Stomach (tissue), 9 donors: ENCODE results near the gene ECM2. TPM values are rescaled to one million over a fixed set of nuclear protein-coding genes. Genes with fewer than 3 reads are reported as not detected.

Source experiments
- DNase-seq, 2 donors: peaks; one replicate each; pipeline versions ENCODE4 v3.0.0 to v3.0.0-alpha.2; 2013 to 2019
- H3K27ac ChIP-seq, 5 donors: fragments of 200-600 bp in 4 of 5; sonication (generic) in 4 of 5; one replicate each; pipeline ENCODE4 v1.5.1; 2013 to 2019; ENCODE audit warnings: mild to moderate bottlenecking in 1 of 5, moderate library complexity in 1 of 5
- H3K27me3 ChIP-seq, 3 donors: fragments of 200-600 bp; sonication (generic); one replicate each; pipeline ENCODE4 v1.5.1; 2017 to 2019; ENCODE audit warnings: mixed run types in 1 of 3
- H3K36me3 ChIP-seq, 4 donors: fragments of 200-600 bp; sonication (generic); 1 replicate in 3 of 4; 2 replicates in 1 of 4; pipeline ENCODE4 v1.5.1; 2016 to 2019
- H3K4me1 ChIP-seq, 4 donors: fragments of 200-600 bp; sonication (generic); one replicate each; pipeline ENCODE4 v1.5.1; 2016 to 2019
- H3K4me3 ChIP-seq, 4 donors: fragments of 200-600 bp; sonication (generic) in 3 of 4; one replicate each; pipeline ENCODE4 v1.5.1; 2016 to 2019; ENCODE audit warnings: mild to moderate bottlenecking in 1 of 4
- H3K9me3 ChIP-seq, 4 donors: fragments of 200-600 bp; sonication (generic); one replicate each; pipeline ENCODE4 v1.5.1; 2016 to 2019
- CTCF ChIP-seq, 7 experiments: fragments of 450-650 bp in 4 of 7; fragments of 200-600 bp in 3 of 7; sonication (generic) in 3 of 7; IDR thresholded peaks; one replicate each; pipeline ENCODE4 v1.5.1; 2016 to 2019; ENCODE audit warnings: antibody characterized with exemption in 7 of 7, control low read depth in 2 of 7, mild to moderate bottlenecking in 1 of 7
- EP300 ChIP-seq: sonication (generic); formaldehyde crosslinking; IDR thresholded peaks from one replicate; pipeline ENCODE4 v1.6.1; 2017; ENCODE audit warnings: antibody characterized with exemption
- POLR2A ChIP-seq, 4 donors: fragments of 450-650 bp; IDR thresholded peaks; one replicate each; pipeline ENCODE4 v1.6.1; 2016; ENCODE audit warnings: antibody characterized with exemption in 4 of 4, control low read depth in 2 of 4, mild to moderate bottlenecking in 1 of 4, moderate library complexity in 1 of 4
- POLR2AphosphoS5 ChIP-seq, 3 donors: sonication (generic); formaldehyde crosslinking; IDR thresholded peaks; one replicate each; pipeline ENCODE4 v1.6.1; 2016; ENCODE audit warnings: antibody characterized with exemption in 3 of 3
- WGBS, 5 donors: extraction: QIAGEN DNeasy Blood & Tissue Kit in 3 of 5; methylation state at CpG; one replicate each; pipeline versions ENCODE4 v1.1.5 to v1.1.7; 2013 to 2018; 5-methylcytosine and 5-hydroxymethylcytosine counted together
- intact Hi-C: fragments of 100-400 bp; cut with DNase I; formaldehyde crosslinking; loops from one replicate; pipeline ENCODE4 v1.15.1; 2023; ENCODE audit warnings: low total_unique reads
- polyA plus RNA-seq, 3 donors: library from polyadenylated mRNA; stranded (reverse); fragments of 200-250 nt; gene quantifications; one replicate each; pipeline ENCODE4 v1.2.3, GENCODE V29; 2013
- total RNA-seq, 5 donors: library from RNA; depleted of rRNA; stranded (reverse); fragments of >200 nt; gene quantifications; one replicate each; pipeline versions ENCODE4 v1.1.0 to v1.2.3, GENCODE V29; 2014 to 2016
- donor health status: healthy with polysubstance abuse.
- donor health status: Bipolar disorder and iron deficiency.
- donor health status: healthy.

Gene ECM2
- total and polyA plus RNA-seq, 8 donors: 0.14 to 22.6 (median 1.0) TPM; not detected in 2

DNA sequence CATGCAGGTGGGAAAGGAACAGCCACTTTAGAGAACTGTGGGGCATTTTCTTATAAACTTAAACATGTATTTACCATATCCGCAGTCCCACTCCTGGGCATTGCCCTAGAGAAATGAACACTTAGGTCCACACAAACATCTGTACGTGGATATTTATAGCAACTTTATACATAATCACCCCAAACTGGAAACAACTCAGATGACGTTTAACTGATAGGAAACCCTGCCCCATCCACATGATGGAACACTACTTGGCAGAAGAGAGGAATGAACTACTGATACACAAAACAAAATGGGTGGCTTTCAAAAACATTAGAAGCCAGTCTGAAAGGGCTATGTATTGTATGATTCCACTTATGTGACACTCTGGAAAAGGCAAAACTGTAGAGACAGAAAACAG, 22.4 kb downstream of the ECM2 start:
- intact Hi-C loops: no loop called here
- H3K36me3 ChIP-seq: no peaks in the 10 kb centered on the region
- DNase-seq: no peak
- no peak overlapping the region for H3K27ac ChIP-seq
- no peak overlapping the region for H3K4me3 ChIP-seq
- H3K4me1 ChIP-seq: peaks cover 0 to 12% (median 7%) of the 10 kb centered on the region in 4 donors
- WGBS, 5 donors: 52 to 72% (median 68%) methylated on average over 3 of the region's 3 CpGs
- no peak for TF ChIP-seq EP300
- TF ChIP-seq CTCF (IDR thresholded peaks at IDR 0.05): no peak
- no peak for TF ChIP-seq POLR2A (IDR thresholded peaks at IDR 0.05)
- TF ChIP-seq POLR2AphosphoS5 (IDR thresholded peaks at IDR 0.05): no peak
- H3K9me3 ChIP-seq: no peaks in the 10 kb centered on the region
- no peaks in the 10 kb centered on the region for H3K27me3 ChIP-seq

- intact Hi-C loops: no loop called here
- Histone ChIP-seq H3K27ac (no peak overlapping the region), H3K27me3 (no peaks in the 10 kb centered on the region), H3K36me3 (no peaks in the 10 kb centered on the region), H3K9me3 (no peaks in the 10 kb centered on the region), H3K4me3 (no peak overlapping the region), H3K4me1 (peaks cover 0 to 18% (median 13%) of the 10 kb centered on the region in 4 donors)
- TF ChIP-seq CTCF (IDR thresholded peaks at IDR 0.05) (no peak), EP300 (no peak), POLR2A (IDR thresholded peaks at IDR 0.05) (no peak), POLR2AphosphoS5 (IDR thresholded peaks at IDR 0.05) (no peak)
- 57 to 80% (median 75%) methylated on average over 3 of the region's 3 CpGs for WGBS, 5 donors
- DNase-seq: no peak
Observed at GRCh38 chr9:92512622-92513021, 23.2 kb downstream of the ECM2 start.

DNA sequence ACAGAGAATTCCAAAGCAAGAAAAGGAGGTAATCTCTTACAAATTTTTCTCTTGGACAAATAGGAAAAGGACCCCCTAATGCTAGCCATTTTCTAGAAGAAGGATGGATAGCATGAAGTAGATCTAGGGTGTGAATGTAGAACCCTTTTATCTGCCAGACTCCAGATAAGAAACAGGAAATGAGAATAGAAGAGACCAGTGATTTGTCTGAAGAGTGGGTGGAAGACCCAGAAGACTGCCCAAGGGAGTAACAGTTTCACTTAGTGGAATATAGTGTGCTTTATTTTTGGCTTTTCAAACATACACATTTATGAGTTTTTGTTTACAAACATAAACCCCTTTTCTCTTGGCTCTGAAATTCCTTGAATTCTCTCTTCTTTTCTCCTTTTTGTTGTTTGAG, 25.0 kb downstream of the ECM2 start:
- Histone ChIP-seq H3K4me1 (peaks cover 0 to 33% (median 23%) of the 10 kb centered on the region in 4 donors), H3K4me3 (no peak overlapping the region), H3K9me3 (no peaks in the 10 kb centered on the region), H3K36me3 (no peaks in the 10 kb centered on the region), H3K27me3 (no peaks in the 10 kb centered on the region), H3K27ac (no peak overlapping the region)
- no peak for DNase-seq
- intact Hi-C loops: no loop called here
- TF ChIP-seq POLR2A (IDR thresholded peaks at IDR 0.05) (no peak), CTCF (IDR thresholded peaks at IDR 0.05) (no peak), EP300 (no peak), POLR2AphosphoS5 (IDR thresholded peaks at IDR 0.05) (no peak)

- TF ChIP-seq POLR2A (IDR thresholded peaks at IDR 0.05): no peak
- TF ChIP-seq POLR2AphosphoS5 (IDR thresholded peaks at IDR 0.05): no peak
- TF ChIP-seq CTCF (IDR thresholded peaks at IDR 0.05): no peak
- no peak for TF ChIP-seq EP300
- no peak for DNase-seq
- H3K27ac ChIP-seq: no peak overlapping the region
- no peaks in the 10 kb centered on the region for H3K27me3 ChIP-seq
- WGBS, 5 donors: 94 to 99% (median 97%) methylated on average over 5 of the region's 5 CpGs
- H3K36me3 ChIP-seq: no peaks in the 10 kb centered on the region
- H3K4me1 ChIP-seq: peaks cover 0 to 50% (median 31%) of the 10 kb centered on the region in 4 donors
- intact Hi-C loops: no loop called here
- H3K9me3 ChIP-seq: no peaks in the 10 kb centered on the region
- no peak overlapping the region for H3K4me3 ChIP-seq
Observed at GRCh38 chr9:92509050-92509449, 26.7 kb downstream of the ECM2 start.
